CD14-positive monocyte (primary cell): ENCODE data around the gene GLS2. TPM values are rescaled to one million over a fixed set of nuclear protein-coding genes. Genes with fewer than 3 reads are reported as not detected.

Source experiments
- DNase-seq, 3 donors: peaks; one replicate each; pipeline ENCODE4 v3.0.0-alpha.2; 2011 to 2022
- H2AFZ ChIP-seq: 2 replicates; pipeline ENCODE4 v1.6.0; 2012; ENCODE audit warnings: mild to moderate bottlenecking, low read depth, low read length, inconsistent platforms; ENCODE audit not compliant: insufficient read depth, poor library complexity, severe bottlenecking
- H3K27ac ChIP-seq, 2 donors: 1 replicate in 1 of 2; 2 replicates in 1 of 2; pipeline ENCODE4 v1.5.1; 2012 to 2013; ENCODE audit warnings: low read length in 2 of 2, control low read depth in 1 of 2, inconsistent platforms in 1 of 2, low read depth in 1 of 2, mild to moderate bottlenecking in 1 of 2
- H3K27me3 ChIP-seq, 2 donors: one replicate each; pipeline versions ENCODE4 v1.6.0 to v1.6.1; 2011 to 2013; ENCODE audit warnings: low read length in 2 of 2; ENCODE audit not compliant: control insufficient read depth in 2 of 2, insufficient read depth in 2 of 2
- H3K36me3 ChIP-seq, 2 donors: replicated peaks in 1 of 2; 1 replicate in 1 of 2; 2 replicates in 1 of 2; pipeline versions ENCODE4 v1.5.1 to v1.6.1; 2012 to 2013; ENCODE audit warnings: low read length in 2 of 2, control low read depth in 1 of 2, inconsistent platforms in 1 of 2, mild to moderate bottlenecking in 1 of 2; ENCODE audit not compliant: insufficient read depth in 2 of 2, control insufficient read depth in 1 of 2
- H3K4me1 ChIP-seq, 2 donors: 1 replicate in 1 of 2; 2 replicates in 1 of 2; pipeline versions ENCODE4 v1.5.1 to v1.6.1; 2012 to 2013; ENCODE audit warnings: low read length in 2 of 2, control low read depth in 1 of 2, inconsistent platforms in 1 of 2, mild to moderate bottlenecking in 1 of 2, moderate library complexity in 1 of 2; ENCODE audit not compliant: insufficient read depth in 2 of 2, control insufficient read depth in 1 of 2
- H3K4me2 ChIP-seq: replicated peaks from 2 replicates; pipeline ENCODE3; 2012; ENCODE audit warnings: low read length, moderate library complexity, mild to moderate bottlenecking; ENCODE audit not compliant: poor library complexity, severe bottlenecking; ENCODE audit errors: extremely low read depth
- H3K4me3 ChIP-seq, 3 experiments: fragments of 200-600 bp in 1 of 3; sonication (generic) in 1 of 3; replicated peaks in 1 of 3; 1 replicate in 2 of 3; 2 replicates in 1 of 3; pipeline ENCODE4 v1.5.1; 2011 to 2013; ENCODE audit warnings: low read length in 3 of 3, mild to moderate bottlenecking in 3 of 3, control low read depth in 2 of 3, low read depth in 2 of 3, inconsistent platforms in 1 of 3, moderate library complexity in 1 of 3
- H3K79me2 ChIP-seq: 2 replicates; pipeline ENCODE4 v1.6.0; 2012; ENCODE audit warnings: mild to moderate bottlenecking, control low read depth, inconsistent platforms, low read length, moderate library complexity; ENCODE audit not compliant: insufficient read depth
- H3K9ac ChIP-seq: 2 replicates; pipeline ENCODE4 v1.6.0; 2017; ENCODE audit warnings: low read length, mild to moderate bottlenecking; ENCODE audit not compliant: insufficient read depth, poor library complexity, severe bottlenecking
- H3K9me3 ChIP-seq, 2 donors: replicated peaks in 1 of 2; 1 replicate in 1 of 2; 2 replicates in 1 of 2; pipeline versions ENCODE4 v1.5.1 to v1.6.1; 2012 to 2013; ENCODE audit warnings: low read length in 2 of 2, control low read depth in 1 of 2; ENCODE audit not compliant: control insufficient read depth in 1 of 2, insufficient read depth in 1 of 2
- H4K20me1 ChIP-seq: 2 replicates; pipeline ENCODE4 v1.6.0; 2012; ENCODE audit warnings: mild to moderate bottlenecking, low read length, control low read depth, moderate library complexity; ENCODE audit not compliant: insufficient read depth
- H3K27ac Mint-ChIP-seq, 7 donors: one replicate each; pipeline ENCODE4 v1.8.0; 2020; ENCODE audit warnings: mild to moderate bottlenecking in 7 of 7, mixed read lengths in 7 of 7, moderate library complexity in 6 of 7, inconsistent platforms in 2 of 7
- H3K27me3 Mint-ChIP-seq, 3 donors: one replicate each; pipeline ENCODE4 v1.8.0; 2021 to 2022; ENCODE audit warnings: low read depth in 3 of 3, mild to moderate bottlenecking in 3 of 3, mixed read lengths in 3 of 3, moderate library complexity in 3 of 3, inconsistent platforms in 1 of 3
- H3K36me3 Mint-ChIP-seq, 2 donors: one replicate each; pipeline ENCODE4 v1.8.0; 2020; ENCODE audit warnings: mixed read lengths in 2 of 2, inconsistent platforms in 1 of 2, mild to moderate bottlenecking in 1 of 2
- H3K4me1 Mint-ChIP-seq: one replicate; pipeline ENCODE4 v1.8.0; 2020; ENCODE audit warnings: mild to moderate bottlenecking, mixed read lengths
- H3K4me3 Mint-ChIP-seq, 2 donors: one replicate each; pipeline ENCODE4 v1.8.0; 2020; ENCODE audit warnings: mild to moderate bottlenecking in 2 of 2, mixed read lengths in 2 of 2, moderate library complexity in 1 of 2
- H3K9me3 Mint-ChIP-seq, 7 donors: one replicate each; pipeline ENCODE4 v1.8.0; 2020 to 2022; ENCODE audit warnings: mixed read lengths in 7 of 7, mild to moderate bottlenecking in 6 of 7, moderate library complexity in 6 of 7, inconsistent platforms in 2 of 7
- CTCF ChIP-seq: fragments of 200-600 bp; IDR thresholded peaks from one replicate; pipeline ENCODE4 v1.8.0; 2022; ENCODE audit warnings: antibody characterized with exemption, mild to moderate bottlenecking
- whole genome bisulfite sequencing: methylation state at CpG from one replicate; pipeline ENCODE4 v1.1.5; 2013; ENCODE audit warnings: missing lambda C conversion rate; ENCODE audit not compliant: insufficient coverage; 5-methylcytosine and 5-hydroxymethylcytosine counted together
- intact Hi-C, 2 donors: fragments of 100-400 bp; cut with micrococcal nuclease; formaldehyde crosslinking; loops; one replicate each; pipeline versions ENCODE4 v1.15.0 to v1.15.1; 2023
- polyA plus RNA-seq, 3 donors: library from polyadenylated mRNA; depleted of rRNA in 1 of 3; unstranded in 2 of 3; stranded (reverse) in 1 of 3; fragments of 300-500 nt in 2 of 3; fragments of >200 nt in 1 of 3; fragmentation: Illumina TruSeq in 2 of 3; gene quantifications; 1 replicate in 2 of 3; 2 replicates in 1 of 3; pipeline ENCODE4 v1.2.3, GENCODE V29; 2012 to 2021

The GLS2 gene
- polyA plus RNA-seq, 3 donors = 0.04 TPM; not detected in 2

- H3K4me3 Mint-ChIP-seq = no peak overlapping the region
- H3K27ac ChIP-seq = no peak overlapping the region
- H3K9me3 ChIP-seq = no peaks in the 10 kb centered on the region
- peaks cover 0 to 2% (median 1%) of the 10 kb centered on the region in 3 donors for H3K27me3 Mint-ChIP-seq
- peaks cover 68% of the 10 kb centered on the region for H3K79me2 ChIP-seq
- H3K9ac ChIP-seq = no peak overlapping the region
- H3K4me2 ChIP-seq = no peak overlapping the region
- intact Hi-C loops = no loop called here
- TF ChIP-seq CTCF = no peak
- H3K27me3 ChIP-seq = no peaks in the 10 kb centered on the region
- H3K4me1 ChIP-seq = no peaks in the 10 kb centered on the region
- WGBS = 95% methylated on average over 3 of the region's 11 CpGs
- H3K9me3 Mint-ChIP-seq = no peaks in the 10 kb centered on the region
- peaks cover 6 to 25% of the 10 kb centered on the region in 2 donors for H3K36me3 Mint-ChIP-seq
- H3K27ac Mint-ChIP-seq = peak overlapping the region in 1 of 7 donors; percentile 13
- DNase-seq = no peak
- H3K4me1 Mint-ChIP-seq = no peaks in the 10 kb centered on the region
- no peaks in the 10 kb centered on the region for H4K20me1 ChIP-seq
- no peak overlapping the region for H2AFZ ChIP-seq
- H3K4me3 ChIP-seq = no peak overlapping the region
- H3K36me3 ChIP-seq = peaks cover 4 to 16% of the 10 kb centered on the region in 2 donors
Measured at GRCh38 chr12:56437430-56438176, 50.4 kb downstream of the GLS2 start.

- Histone ChIP-seq H2AFZ (no peak overlapping the region), H3K4me2 (no peak overlapping the region), H3K9ac (no peak overlapping the region), H3K4me3 (no peak overlapping the region), H3K4me1 (no peaks in the 10 kb centered on the region), H3K27ac (no peak overlapping the region), H3K9me3 (no peaks in the 10 kb centered on the region), H4K20me1 (no peaks in the 10 kb centered on the region), H3K27me3 (no peaks in the 10 kb centered on the region), H3K79me2 (peaks cover 42% of the 10 kb centered on the region), H3K36me3 (peaks cover 13 to 37% of the 10 kb centered on the region in 2 donors)
- no peak for DNase-seq
- peaks cover 0 to 1% (median 0%) of the 10 kb centered on the region in 3 donors for H3K27me3 Mint-ChIP-seq
- H3K9me3 Mint-ChIP-seq = no peaks in the 10 kb centered on the region
- intact Hi-C loops = no loop called here
- WGBS = 69% methylated on average over 3 of the region's 6 CpGs
- no peak overlapping the region for H3K4me3 Mint-ChIP-seq
- no peak for TF ChIP-seq CTCF
- H3K36me3 Mint-ChIP-seq = peaks cover 25 to 41% of the 10 kb centered on the region in 2 donors
- peak overlapping the region in 1 of 7 donors; percentile 37 for H3K27ac Mint-ChIP-seq
- no peaks in the 10 kb centered on the region for H3K4me1 Mint-ChIP-seq
Measured at GRCh38 chr12:56434828-56435227, 53.1 kb downstream of the GLS2 start.
